Activated CD4-positive, alpha-beta T cell treated with anti-CD3 and anti-CD28 coated beads, Interleukin-2, amount 50 U/mL, for 24 hours (primary cell): Measurements from ENCODE around the gene CDC25B.

Experiments
- DNase-seq, 2 donors: peaks; one replicate each; pipeline ENCODE4 v3.0.0-alpha.2; 2020; ENCODE audit warnings: low read depth in 1 of 2, low spot score in 1 of 2

The CDC25B gene

DNA sequence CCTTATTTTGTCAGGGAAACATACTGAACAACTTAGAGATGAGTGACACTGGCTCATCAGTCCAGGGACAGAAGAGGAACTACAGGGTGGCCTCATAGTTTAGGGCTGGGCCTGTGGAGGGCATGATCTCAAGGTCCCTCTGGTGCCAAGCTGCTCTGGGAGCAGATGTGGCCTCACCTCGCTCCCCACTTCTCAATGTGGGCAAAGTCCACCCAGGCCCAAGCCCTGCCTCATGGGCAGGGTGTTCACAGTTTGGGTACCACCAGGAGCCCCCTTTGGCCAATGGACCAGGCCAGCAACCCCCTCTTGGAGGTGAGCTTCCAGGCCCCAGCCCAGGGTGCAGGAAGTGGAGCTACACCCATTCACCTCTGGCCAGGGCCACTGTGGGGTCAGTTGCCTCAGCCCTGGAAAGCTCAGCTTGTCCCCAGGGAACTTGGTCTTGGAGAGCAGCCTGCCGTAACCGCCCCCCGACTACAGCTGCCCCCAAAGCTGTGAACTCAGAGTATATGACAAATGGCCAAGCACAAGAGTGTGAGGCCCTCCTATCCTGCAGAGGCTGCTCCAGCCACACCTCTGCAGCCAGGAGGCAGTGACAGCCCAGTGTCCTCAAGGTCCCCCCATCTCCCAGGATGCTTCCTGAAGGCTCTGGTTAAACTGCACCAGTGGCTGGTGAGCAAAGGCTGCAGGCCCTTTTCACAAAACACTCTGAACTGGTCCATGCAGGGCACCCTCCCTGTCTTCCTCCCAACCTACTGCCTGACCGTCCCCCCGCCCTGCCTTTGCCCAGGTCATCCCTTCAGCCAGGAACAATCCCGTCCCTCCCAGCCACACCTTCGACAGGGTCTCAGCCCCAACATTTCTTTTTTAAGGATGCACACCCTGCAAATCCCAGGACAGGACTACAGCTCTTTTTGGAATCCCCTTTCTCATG is 32.2 kb upstream of the CDC25B start:
- DNase-seq = no peak

DNA sequence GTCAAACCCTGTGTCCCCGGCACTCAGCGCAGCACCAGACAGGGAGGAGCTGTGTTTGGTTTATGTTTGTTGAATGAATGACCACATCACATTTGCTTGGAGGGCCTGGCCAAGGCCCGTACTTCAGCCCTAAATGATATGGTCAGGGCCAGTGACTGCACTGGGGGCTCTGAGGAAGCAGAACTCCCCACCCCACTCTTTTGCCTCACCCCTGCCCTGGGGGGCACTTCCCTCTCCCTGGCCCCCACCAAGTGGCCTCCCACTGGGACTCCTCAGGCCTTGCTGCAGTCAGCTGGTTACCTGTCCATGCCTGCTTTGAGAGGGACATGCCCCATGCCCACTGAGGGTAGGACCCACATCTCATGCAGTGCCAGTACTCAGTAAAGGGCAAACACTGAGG is 31.5 kb upstream of the CDC25B start:
- no peak for DNase-seq

DNA sequence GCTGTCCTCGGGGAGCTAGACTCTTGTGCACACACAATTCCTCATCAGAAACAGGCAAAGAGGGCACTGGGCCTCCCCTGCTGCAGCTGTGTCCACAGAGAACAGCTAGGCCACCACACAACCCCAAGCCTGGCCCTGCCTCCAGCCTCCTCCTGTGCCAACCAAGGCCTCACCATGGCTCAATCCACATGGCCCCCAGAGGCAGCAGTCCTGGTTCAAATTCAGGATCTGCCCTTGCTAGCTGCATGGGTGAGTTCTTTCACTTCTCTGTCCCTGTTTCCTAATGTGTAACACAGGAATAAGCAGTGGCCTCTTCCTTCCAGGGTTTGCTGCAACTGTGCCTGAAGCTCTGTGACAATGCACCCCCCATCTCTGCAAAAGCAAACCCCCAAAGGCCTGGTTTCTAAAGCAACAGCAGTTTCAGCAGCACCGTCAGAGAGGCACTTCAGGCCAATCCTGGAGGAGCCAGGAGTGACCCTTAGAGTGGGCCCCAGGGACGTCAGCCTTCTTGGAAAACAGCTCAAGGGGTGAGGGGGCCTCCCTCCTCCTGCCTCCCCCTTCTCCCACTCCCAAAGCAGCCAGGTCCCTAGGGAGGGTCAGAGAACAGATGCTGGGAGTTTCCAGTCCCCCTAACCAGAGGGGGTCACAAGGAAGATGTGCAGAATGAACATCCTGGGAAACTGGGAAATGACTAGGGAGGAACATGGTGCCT is 30.8 kb upstream of the CDC25B start:
- no peak for DNase-seq

DNA sequence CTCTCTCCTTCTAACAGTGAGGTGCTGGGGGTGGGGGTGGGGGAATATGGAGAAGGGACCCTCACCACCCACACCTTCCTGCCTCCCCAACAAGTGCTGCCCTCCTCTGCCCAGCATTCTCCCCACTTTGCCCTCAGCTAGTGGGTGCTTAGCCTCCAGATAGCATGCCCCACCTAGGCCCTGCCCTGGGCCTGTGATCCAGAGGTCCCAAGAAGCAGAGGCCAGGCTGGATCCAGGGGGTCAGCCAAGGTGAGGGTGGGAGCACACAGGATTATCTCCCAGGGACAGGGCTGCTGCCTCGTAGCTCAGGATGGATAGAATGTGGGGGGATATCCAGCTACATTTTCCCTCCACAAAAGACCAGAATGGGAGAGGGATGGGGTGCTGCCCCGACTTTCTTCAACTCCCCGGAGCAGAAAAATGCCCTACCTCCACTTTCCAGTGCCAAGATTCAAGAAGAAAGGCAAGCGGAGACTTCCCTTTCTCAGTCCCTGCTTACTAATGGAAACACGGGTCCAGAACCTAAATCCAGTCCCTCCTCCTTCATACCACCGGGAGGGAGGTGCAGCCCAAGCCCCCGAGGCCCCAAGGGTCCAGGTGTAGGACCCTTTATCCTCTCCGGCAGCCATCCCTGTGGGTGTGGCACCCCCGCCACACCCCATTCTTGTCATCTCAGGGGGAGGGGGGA is 29.5 kb upstream of the CDC25B start:
- no peak for DNase-seq

- DNase-seq = no peak
Observed at GRCh38 chr20:3767110-3767426, 29.0 kb upstream of the CDC25B start.

GRCh38 chr20:3767427-3768341 is 28.4 kb upstream of the CDC25B start, which contains the start of gene ADISSP:
TSS of gene ADISSP (minus strand) at chr20:3767753. CDS start at chr20:3760100, 7,653 bp downstream.
- DNase-seq = peak; percentile 86 to 96

DNA sequence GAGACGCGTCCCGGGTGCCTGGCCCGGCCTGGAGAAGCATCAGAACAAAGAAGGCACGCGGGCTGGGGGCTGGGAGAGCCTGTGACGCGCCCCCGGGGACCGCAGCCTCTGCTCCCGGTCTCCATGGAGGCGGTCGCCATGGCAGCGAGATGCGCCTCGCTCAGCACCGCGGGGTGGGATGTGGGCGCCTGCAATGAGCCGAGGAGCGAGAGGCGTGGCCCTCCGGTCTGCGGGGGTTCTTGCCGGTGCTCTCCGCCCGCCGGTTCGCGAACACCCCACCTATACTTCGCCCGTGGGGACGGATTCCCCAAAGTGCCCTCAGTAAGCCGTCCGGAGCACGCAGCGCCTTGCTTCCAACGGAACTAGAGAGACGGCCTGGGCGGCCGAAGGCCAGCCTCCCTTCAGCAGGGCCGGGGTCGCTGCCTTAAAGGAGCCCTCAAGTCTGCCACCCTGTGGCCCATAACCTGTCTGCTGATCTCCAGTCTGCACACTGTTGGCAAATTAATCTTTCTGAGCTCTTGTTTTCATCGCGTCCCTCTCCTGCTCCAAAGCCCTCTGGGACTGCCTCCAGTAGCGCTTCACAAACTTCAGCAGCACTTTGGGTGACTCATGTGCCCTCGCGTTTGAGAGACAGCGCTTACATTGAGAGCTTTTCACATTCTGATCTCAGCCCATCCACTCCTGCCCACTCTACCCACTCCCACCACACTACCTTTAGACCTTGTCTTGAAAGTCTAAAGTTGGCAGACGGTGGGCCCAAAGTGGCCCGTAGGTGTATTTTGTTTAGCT is 27.6 kb upstream of the CDC25B start:
- DNase-seq = peak; percentile 46 to 69

DNA sequence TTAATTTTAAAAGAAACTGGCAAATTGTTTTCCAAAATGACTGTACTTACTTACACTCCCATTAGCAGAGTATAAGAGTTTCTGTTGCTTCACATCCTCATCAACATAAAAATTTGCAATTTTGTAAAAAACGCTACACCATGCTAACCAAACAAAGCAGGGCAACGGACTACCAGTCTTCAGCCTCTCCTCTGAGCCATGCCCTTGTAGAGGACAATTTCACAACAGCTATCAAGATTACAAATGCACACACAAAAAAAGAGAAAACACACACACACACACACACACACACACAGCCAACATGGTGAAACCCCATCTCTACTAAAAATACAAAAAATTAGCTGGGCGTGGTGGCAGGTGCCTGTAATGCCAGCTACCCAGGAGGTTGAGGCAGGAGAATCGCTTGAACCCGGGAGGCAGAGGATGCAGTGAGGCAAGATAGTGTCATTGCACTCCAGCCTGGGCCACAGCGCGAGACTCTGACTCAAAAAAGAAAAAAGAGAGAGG is 24.5 kb upstream of the CDC25B start:
- no peak for DNase-seq

GRCh38 chr20:3775457-3776108 is 20.5 kb upstream of the CDC25B start:
- no peak for DNase-seq

DNA sequence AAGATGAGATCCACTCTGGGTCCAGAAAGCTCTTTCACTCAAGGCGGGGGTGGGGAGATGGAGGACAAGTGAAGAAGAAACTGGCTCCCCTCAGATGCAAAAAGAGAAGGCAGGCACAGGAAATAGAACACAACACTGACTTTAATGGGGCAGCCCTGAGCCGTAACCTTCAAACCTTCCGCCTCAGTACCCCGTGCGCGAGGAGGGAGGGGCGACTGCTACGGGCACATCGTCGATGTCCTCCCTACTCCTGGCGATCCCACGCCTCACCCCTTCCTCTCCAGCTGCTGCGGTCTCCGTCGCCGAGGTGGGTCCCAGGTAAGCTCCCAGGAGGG is 18.8 kb upstream of the CDC25B start:
- DNase-seq = no peak

- no peak for DNase-seq
Observed at GRCh38 chr20:3777716-3778629, 18.1 kb upstream of the CDC25B start.

DNA sequence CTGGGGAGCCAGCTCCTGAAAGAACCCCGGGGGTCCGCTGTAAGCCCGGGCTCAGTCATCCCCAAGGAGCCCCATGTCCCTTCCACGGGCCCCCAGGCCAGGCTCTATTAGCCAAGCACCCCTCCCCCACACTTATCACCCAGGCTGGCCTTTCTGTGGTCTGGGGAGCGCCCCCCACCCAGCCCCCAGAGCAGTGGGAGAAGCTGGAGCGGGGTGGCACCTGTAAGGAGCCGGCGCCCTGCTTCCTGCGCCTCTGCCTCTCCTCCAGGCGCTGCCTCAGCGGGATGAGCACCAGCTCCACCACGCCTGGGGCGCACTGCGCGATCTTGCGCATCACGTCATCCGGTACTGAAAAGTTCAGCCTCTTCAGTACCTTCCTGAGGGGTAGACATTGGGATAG is 17.1 kb upstream of the CDC25B start:
- DNase-seq = no peak

DNA sequence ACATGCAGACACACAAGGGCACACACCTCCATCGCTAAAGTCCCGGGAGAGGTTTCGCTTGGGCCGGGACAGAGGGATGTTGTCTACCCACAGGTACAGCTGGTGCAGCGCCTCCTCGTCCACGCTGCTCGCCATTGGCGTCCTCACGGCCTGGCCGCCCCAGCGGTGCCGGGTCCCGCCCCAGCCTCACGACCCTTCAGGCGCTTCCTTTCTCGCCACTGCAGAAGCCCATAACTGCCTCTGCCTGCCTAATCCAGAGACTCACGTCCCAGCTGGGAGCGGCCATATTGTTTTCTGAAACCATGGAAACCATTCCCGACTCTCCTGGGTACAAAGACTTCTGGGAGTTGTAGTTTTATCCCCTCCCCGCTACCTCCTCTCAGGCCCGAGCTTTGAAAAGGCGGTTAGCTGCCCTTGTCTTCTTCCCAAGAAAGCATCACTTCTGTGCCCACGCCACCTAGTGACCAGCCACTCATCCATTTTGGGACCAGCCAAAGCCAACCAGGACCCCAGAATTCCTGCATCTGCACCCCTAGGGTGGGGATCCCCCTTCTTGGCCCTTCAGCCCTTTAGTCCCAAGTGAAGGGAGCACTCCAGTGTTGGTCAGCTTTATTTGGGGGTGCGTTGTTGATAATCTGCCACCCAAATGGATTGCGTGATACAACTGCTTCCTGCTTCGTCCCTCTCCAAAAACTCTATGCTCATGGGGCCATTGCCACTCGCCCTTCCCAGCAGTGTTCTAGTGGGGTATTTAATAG is 14.8 kb upstream of the CDC25B start, which contains the start of gene SPEF1:
TSS of gene SPEF1 (minus strand) at position 296 of the 758 bp plus-strand sequence. CDS start at position 135, 161 bp downstream.
- peak in 1 of 2 donors; percentile 46 for DNase-seq

- DNase-seq = no peak
Observed at GRCh38 chr20:3782597-3782996, 13.5 kb upstream of the CDC25B start.

- DNase-seq = no peak
Observed at GRCh38 chr20:3783068-3783489, 13.0 kb upstream of the CDC25B start.

DNA sequence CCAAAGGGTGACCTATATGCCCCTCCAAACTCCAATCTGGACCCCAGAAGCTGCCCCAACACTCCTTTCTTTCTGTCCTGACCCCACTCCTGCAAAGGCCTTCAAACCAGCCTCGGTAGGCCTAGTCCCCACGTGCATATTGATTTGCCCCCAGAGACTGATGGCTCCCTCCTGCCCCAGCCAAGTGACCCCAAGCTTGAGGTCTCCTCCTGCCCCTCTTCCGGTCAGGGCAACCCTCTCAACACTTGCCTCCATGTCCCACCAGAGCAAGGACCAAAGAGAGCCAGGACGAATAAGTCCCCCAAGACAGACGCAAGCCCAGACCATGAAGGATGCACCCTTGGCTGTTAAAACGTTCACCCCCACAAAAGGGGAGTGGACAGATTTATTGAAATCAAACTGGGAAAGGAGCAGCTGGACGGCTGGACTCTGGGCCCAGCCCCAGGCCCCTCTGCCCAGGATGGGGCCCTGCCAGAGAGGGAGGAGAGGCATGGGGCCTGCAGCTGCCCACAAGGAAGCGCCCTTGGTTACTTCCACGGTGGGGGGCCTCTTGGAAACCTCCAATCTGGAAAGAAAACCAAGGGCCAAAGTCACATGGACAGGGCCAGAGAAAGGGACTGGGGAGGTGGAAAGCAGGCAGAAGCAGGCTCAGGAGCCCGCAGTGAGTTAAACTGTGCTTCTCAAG is 12.5 kb upstream of the CDC25B start:
- DNase-seq = no peak
